NT2/D1 (cell line): ENCODE data around the gene ARMC9.

Experiments
- SUZ12 ChIP-seq: IDR thresholded peaks from 2 replicates; pipeline ENCODE4 v1.6.1; 2011; ENCODE audit not compliant: insufficient read length, insufficient read depth; ENCODE audit errors: extremely low read depth
- YY1 ChIP-seq: IDR thresholded peaks from 2 replicates; pipeline ENCODE4 v1.6.1; 2011; ENCODE audit not compliant: insufficient read length, insufficient read depth
- ZNF274 ChIP-seq: IDR thresholded peaks from 2 replicates; pipeline ENCODE4 v1.6.1; 2011; ENCODE audit warnings: mild to moderate bottlenecking, low read depth, low read length

- TF ChIP-seq ZNF274 = no peak
- TF ChIP-seq YY1 = no peak
- TF ChIP-seq SUZ12 = no peak
Observed at GRCh38 chr2:231380307-231380706, 181.9 kb downstream of the ARMC9 start.
